Measurements from ENCODE around the gene UQCR11.

The UQCR11 gene

DNA sequence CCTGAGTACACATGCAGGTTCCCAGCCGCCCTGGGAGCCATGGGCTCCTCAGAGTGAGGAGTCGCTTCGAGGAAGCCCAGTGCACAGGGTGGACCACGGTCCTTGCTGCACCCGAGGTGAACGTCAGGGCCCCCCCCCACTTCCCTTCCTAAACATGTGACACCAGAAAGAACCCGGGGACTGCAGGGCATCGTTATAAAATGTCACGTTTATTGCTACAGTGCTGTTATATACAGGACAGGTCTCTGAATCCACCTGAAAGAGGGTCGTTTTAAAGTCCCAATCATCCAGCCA, 3.8 kb upstream of the UQCR11 start:
- H3K9ac ChIP-seq (ENCODE audit: insufficient read length) = no peak overlapping the region
- no peaks in the 10 kb centered on the region for H3K9me3 ChIP-seq (ENCODE audit: low read depth, low read length)
- no peak for DNase-seq (ENCODE audit: low read depth, low spot score)
- H3K4me3 ChIP-seq = no peak overlapping the region
- H3K27ac ChIP-seq = peak overlapping the region; percentile 46
- H3K36me3 ChIP-seq (ENCODE audit: insufficient read depth, low read length) = peaks cover 40% of the 10 kb centered on the region
- TF ChIP-seq FOXP2 (optimal IDR thresholded peaks at IDR 0.05; ENCODE audit: control extremely low read depth, extremely low read length, insufficient read depth) (no peak), POLR2AphosphoS5 (IDR thresholded peaks at IDR 0.05; ENCODE audit: borderline replicate concordance, low read depth, low read length) (no peak), EZH2 (IDR thresholded peaks at IDR 0.05) (no peak)

DNA sequence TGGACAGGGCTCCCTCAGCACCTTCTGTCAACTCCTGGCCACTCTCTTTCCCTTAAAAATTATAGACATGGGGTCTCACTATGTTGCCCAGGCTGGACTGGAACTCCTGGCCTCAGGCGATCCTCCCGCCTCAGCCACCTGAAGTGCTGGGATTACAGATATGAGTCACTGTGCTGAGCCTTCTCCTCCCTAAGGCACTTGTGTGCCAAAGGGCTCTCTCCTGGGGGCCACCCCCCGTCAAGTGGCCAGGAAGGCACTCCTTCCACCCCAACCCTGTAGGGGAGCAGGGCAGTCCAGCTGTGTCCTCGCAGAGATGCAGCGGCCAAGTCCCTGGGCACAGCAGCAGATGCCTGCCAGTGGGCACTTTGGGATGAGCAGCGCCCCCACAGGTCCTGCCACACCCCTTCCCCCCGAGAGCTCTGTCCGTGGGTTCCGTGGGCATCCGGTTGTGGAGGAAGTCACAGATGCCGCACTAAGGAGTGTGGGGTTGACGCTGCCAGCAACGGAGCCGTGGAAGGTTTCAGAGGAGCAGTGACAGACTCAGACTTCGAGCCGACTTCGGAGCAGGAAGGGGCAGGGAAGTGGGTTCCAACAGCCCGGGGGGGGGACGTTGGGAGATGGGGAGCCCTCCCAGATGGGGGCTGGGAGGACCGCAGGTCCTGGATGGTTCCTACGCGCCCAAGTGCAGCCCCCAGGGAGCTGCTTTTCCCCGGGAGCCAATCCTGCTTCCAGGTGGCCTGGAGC, 3.3 kb upstream of the UQCR11 start:
- peak; percentile 33; the same call in 1 of the 2 replicates for TF ChIP-seq POLR2AphosphoS5 (IDR thresholded peaks at IDR 0.05; ENCODE audit: borderline replicate concordance, low read depth, low read length)
- no peak for TF ChIP-seq EZH2 (IDR thresholded peaks at IDR 0.05)
- no peak for DNase-seq (ENCODE audit: low read depth, low spot score)
- H3K9me3 ChIP-seq (ENCODE audit: low read depth, low read length) = no peaks in the 10 kb centered on the region
- H3K9ac ChIP-seq (ENCODE audit: insufficient read length) = no peak overlapping the region
- no peak overlapping the region for H3K4me3 ChIP-seq
- peaks cover 38% of the 10 kb centered on the region for H3K36me3 ChIP-seq (ENCODE audit: insufficient read depth, low read length)
- peak overlapping the region; percentile 46 for H3K27ac ChIP-seq

- Histone ChIP-seq H3K9me3 (ENCODE audit: low read depth, low read length) (no peaks in the 10 kb centered on the region), H3K4me3 (peak overlapping the region; percentile 92), H3K27ac (peak overlapping the region; percentile 98), H3K9ac (ENCODE audit: insufficient read length) (peak overlapping the region; percentile 85), H3K36me3 (ENCODE audit: insufficient read depth, low read length) (peaks cover 29% of the 10 kb centered on the region; the same call in 1 of the 2 replicates)
- no peak for DNase-seq (ENCODE audit: low read depth, low spot score)
- TF ChIP-seq EZH2 (IDR thresholded peaks at IDR 0.05) = no peak
- peak; percentile 19 for TF ChIP-seq FOXP2 (optimal IDR thresholded peaks at IDR 0.05; ENCODE audit: control extremely low read depth, extremely low read length, insufficient read depth)
- TF ChIP-seq POLR2AphosphoS5 (IDR thresholded peaks at IDR 0.05; ENCODE audit: borderline replicate concordance, low read depth, low read length) = no peak
These were observed 933 bp upstream of the UQCR11 start for GRCh38 chr19:1606138-1606651.

DNA sequence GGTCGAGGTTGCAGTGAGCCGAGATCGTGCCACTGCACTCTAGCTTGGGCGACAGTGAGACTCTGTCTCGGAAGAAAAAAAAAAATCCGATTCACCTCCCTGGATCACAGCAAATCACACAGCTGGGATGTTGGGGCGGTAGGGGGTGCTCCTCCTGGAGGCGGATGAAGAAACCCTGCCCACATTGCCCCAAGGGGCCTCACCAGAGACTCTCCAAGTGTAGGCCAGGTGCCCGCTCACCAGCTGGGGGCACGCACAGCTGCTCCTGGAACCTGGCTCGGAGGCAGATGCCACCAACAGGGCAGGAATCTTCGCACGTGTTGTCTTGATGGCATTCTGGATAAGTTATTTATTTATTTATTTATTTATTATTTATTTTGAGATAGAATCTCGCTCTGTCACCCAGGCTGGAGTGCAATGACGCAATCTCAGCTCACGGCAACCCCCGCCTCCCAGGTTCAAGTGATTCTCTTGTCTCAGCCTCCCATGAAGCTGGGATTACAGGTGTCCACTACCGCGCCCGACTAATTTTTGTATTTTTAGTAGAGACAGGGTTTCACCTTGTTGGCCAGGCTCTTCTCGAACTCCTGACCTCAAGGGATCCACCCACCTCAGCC, 3.1 kb downstream of the UQCR11 start:
- TF ChIP-seq FOXP2 (optimal IDR thresholded peaks at IDR 0.05; ENCODE audit: control extremely low read depth, extremely low read length, insufficient read depth) (no peak), EZH2 (IDR thresholded peaks at IDR 0.05) (no peak)
- Histone ChIP-seq H3K27ac (no peak overlapping the region), H3K36me3 (ENCODE audit: insufficient read depth, low read length) (peaks cover 35% of the 10 kb centered on the region), H3K9ac (ENCODE audit: insufficient read length) (no peak overlapping the region), H3K4me3 (no peak overlapping the region), H3K9me3 (ENCODE audit: low read depth, low read length) (no peaks in the 10 kb centered on the region)
- no peak for DNase-seq (ENCODE audit: low read depth, low spot score)

DNA sequence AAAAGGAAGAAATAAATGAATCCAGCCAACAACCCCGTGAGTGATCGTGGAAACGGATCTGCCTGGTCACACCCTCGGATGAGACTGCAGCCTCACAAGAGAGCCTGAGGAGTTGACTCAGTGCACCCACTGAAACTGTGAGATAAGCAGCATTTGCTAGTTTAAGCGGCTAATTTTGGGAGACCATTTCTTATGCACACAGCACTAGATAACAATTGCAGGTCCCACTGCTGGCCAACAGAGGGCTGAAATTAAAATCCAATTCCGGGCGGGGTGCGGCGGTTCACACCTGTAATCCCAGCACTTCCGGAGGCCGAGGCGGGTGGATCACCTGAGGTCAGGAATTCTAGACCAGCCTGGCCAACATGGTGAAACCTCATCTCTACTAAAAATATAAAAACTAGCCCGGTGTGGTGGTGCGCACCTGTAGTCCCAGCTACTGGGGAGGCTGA, 3.6 kb downstream of the UQCR11 start:
- Histone ChIP-seq H3K4me3 (no peak overlapping the region), H3K27ac (no peak overlapping the region), H3K9ac (ENCODE audit: insufficient read length) (no peak overlapping the region), H3K36me3 (ENCODE audit: insufficient read depth, low read length) (peaks cover 40% of the 10 kb centered on the region), H3K9me3 (ENCODE audit: low read depth, low read length) (no peaks in the 10 kb centered on the region)
- TF ChIP-seq EZH2 (IDR thresholded peaks at IDR 0.05) (no peak), POLR2AphosphoS5 (IDR thresholded peaks at IDR 0.05; ENCODE audit: borderline replicate concordance, low read depth, low read length) (no peak), FOXP2 (optimal IDR thresholded peaks at IDR 0.05; ENCODE audit: control extremely low read depth, extremely low read length, insufficient read depth) (no peak)
- no peak for DNase-seq (ENCODE audit: low read depth, low spot score)

- no peak for DNase-seq (ENCODE audit: low read depth, low spot score)
- no peak overlapping the region for H3K4me3 ChIP-seq
- no peak overlapping the region for H3K27ac ChIP-seq
- H3K36me3 ChIP-seq (ENCODE audit: insufficient read depth, low read length) = peaks cover 40% of the 10 kb centered on the region
- no peak overlapping the region for H3K9ac ChIP-seq (ENCODE audit: insufficient read length)
- TF ChIP-seq POLR2AphosphoS5 (IDR thresholded peaks at IDR 0.05; ENCODE audit: borderline replicate concordance, low read depth, low read length) = no peak
- H3K9me3 ChIP-seq (ENCODE audit: low read depth, low read length) = no peaks in the 10 kb centered on the region
These were observed 5.8 kb downstream of the UQCR11 start for GRCh38 chr19:1599460-1599846.

DNA sequence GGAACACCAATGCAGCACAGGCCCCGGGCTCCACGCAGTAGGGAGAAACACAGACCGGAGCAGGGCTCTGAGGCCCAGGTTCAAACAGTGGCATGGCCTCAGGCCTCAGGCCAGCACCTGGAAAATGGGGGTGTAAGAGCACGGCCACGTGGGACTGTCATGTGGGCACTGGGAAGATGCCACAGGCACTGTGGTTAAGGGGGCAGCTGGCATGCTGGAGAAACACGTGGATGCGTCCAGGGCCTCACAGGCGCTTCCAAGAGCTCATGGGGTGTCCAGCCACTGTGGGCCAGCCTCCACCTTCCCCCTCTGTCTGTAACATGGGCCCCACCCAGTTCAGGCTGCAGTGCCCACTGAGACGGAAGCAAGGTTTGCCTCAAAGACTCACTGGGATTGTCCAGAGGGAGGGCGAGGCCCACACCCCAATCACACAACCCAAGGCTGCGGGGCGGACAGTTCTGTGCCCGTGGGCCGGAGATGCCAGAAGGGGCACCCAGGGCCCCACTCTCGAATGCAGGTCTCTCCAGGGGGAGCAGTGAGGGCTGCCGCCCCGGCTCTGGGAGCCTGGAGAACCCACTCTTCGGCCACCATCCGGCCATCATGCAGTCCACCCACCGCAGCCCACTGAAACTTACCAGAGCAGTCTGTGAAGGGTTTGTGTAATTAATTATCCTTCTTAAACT, 6.3 kb downstream of the UQCR11 start:
- Histone ChIP-seq H3K9me3 (ENCODE audit: low read depth, low read length) (no peaks in the 10 kb centered on the region), H3K36me3 (ENCODE audit: insufficient read depth, low read length) (peaks cover 40% of the 10 kb centered on the region)

GRCh38 chr19:1593501-1593772, 11.8 kb downstream of the UQCR11 start:
- DNase-seq (ENCODE audit: low read depth, low spot score) = no peak
- Histone ChIP-seq H3K9ac (ENCODE audit: insufficient read length) (no peak overlapping the region), H3K4me3 (peak overlapping the region; percentile 83), H3K36me3 (ENCODE audit: insufficient read depth, low read length) (peaks cover 15% of the 10 kb centered on the region), H3K9me3 (ENCODE audit: low read depth, low read length) (no peaks in the 10 kb centered on the region), H3K27ac (no peak overlapping the region)
- TF ChIP-seq EZH2 (IDR thresholded peaks at IDR 0.05) = no peak

More for the DNA sequence above, 6.3 kb downstream of the UQCR11 start:
- H3K27ac ChIP-seq = no peak overlapping the region
- H3K9ac ChIP-seq (ENCODE audit: insufficient read length) = no peak overlapping the region
- no peak for TF ChIP-seq EZH2 (IDR thresholded peaks at IDR 0.05)
- no peak for TF ChIP-seq FOXP2 (optimal IDR thresholded peaks at IDR 0.05; ENCODE audit: control extremely low read depth, extremely low read length, insufficient read depth)
- no peak for TF ChIP-seq POLR2AphosphoS5 (IDR thresholded peaks at IDR 0.05; ENCODE audit: borderline replicate concordance, low read depth, low read length)
- no peak for DNase-seq (ENCODE audit: low read depth, low spot score)
- no peak overlapping the region for H3K4me3 ChIP-seq

Data from SK-N-MC (cell line).